ENCODE data around the gene HOXD8. TPM values are rescaled to one million over a fixed set of nuclear protein-coding genes. Genes with fewer than 3 reads are reported as not detected.

HOXD8 gene
- total and polyA plus RNA-seq, 3 donors from 2014 or later: 36.6 to 41.2 (median 39.8) TPM

- TF ChIP-seq CTCF (IDR thresholded peaks at IDR 0.05) (no peak), POLR2A (IDR thresholded peaks at IDR 0.05) (no peak)
- Histone ChIP-seq H3K36me3 (ENCODE audit: low read depth, missing control alignments) (no peaks in the 10 kb centered on the region), H3K4me3 (no peak overlapping the region), H3K27me3 (peaks cover 11% of the 10 kb centered on the region), H3K27ac (no peak overlapping the region), H3K4me1 (peaks cover 13% of the 10 kb centered on the region), H3K9me3 (no peaks in the 10 kb centered on the region)
- 31 to 61% methylated on average over 2 of the region's 2 CpGs for WGBS, 2 donors
- intact Hi-C loops (cut with DNase I; ENCODE audit: low total_unique reads): no loop called here
- no peak for DNase-seq
Observed at GRCh38 chr2:176101216-176101830, 28.2 kb upstream of the HOXD8 start.

- Histone ChIP-seq H3K27ac (no peak overlapping the region), H3K4me1 (peaks cover 11% of the 10 kb centered on the region), H3K36me3 (ENCODE audit: low read depth, missing control alignments) (no peaks in the 10 kb centered on the region), H3K4me3 (no peak overlapping the region), H3K27me3 (peaks cover 11% of the 10 kb centered on the region), H3K9me3 (no peaks in the 10 kb centered on the region)
- no peak for TF ChIP-seq POLR2A (IDR thresholded peaks at IDR 0.05)
- no peak for TF ChIP-seq CTCF (IDR thresholded peaks at IDR 0.05)
- intact Hi-C loops (cut with DNase I; ENCODE audit: low total_unique reads): no loop called here
- WGBS, 2 donors: 64 to 71% methylated on average over 5 of the region's 5 CpGs
- DNase-seq: no peak
Observed at GRCh38 chr2:176101842-176102241, 27.7 kb upstream of the HOXD8 start.

- TF ChIP-seq POLR2A (IDR thresholded peaks at IDR 0.05) (no peak), CTCF (IDR thresholded peaks at IDR 0.05) (no peak)
- Histone ChIP-seq H3K9me3 (no peaks in the 10 kb centered on the region), H3K4me3 (no peak overlapping the region), H3K27me3 (peaks cover 11% of the 10 kb centered on the region), H3K4me1 (peaks cover 10% of the 10 kb centered on the region), H3K27ac (no peak overlapping the region), H3K36me3 (ENCODE audit: low read depth, missing control alignments) (no peaks in the 10 kb centered on the region)
- 41 to 52% methylated on average over 7 of the region's 7 CpGs for WGBS, 2 donors
- no peak for DNase-seq
- intact Hi-C loops (cut with DNase I; ENCODE audit: low total_unique reads): no loop called here
Observed at GRCh38 chr2:176102309-176102866, 27.1 kb upstream of the HOXD8 start.

GRCh38 chr2:176103194-176103593 is 26.3 kb upstream of the HOXD8 start:
- Histone ChIP-seq H3K36me3 (ENCODE audit: low read depth, missing control alignments) (no peaks in the 10 kb centered on the region), H3K27ac (no peak overlapping the region), H3K4me1 (peaks cover 6% of the 10 kb centered on the region), H3K9me3 (no peaks in the 10 kb centered on the region), H3K4me3 (no peak overlapping the region), H3K27me3 (peaks cover 7% of the 10 kb centered on the region)
- TF ChIP-seq POLR2A (IDR thresholded peaks at IDR 0.05): no peak
- no peak for TF ChIP-seq CTCF (IDR thresholded peaks at IDR 0.05)
- no peak for DNase-seq
- WGBS, 2 donors: 44 to 64% methylated on average over 7 of the region's 7 CpGs
- intact Hi-C loops (cut with DNase I; ENCODE audit: low total_unique reads): no loop called here

Measured in testis (tissue), 3 donors.